B cell (primary cell): Measurements from ENCODE around the gene SIX5. TPM values are rescaled to one million over a fixed set of nuclear protein-coding genes. Genes with fewer than 3 reads are reported as not detected.

Source experiments
- ATAC-seq: fragments of 200-7000 bp; cut with Tn5 transposase; one replicate; pipeline ENCODE4 v1.10.0; 2021; ENCODE audit warnings: low read depth, mild to moderate bottlenecking, moderate number of reproducible peaks, moderate library complexity
- CTCF ChIA-PET: fragments of 350-600 bp; sonication (Branson Sonifier 250); formaldehyde crosslinking; loops from one replicate; lab custom pipeline; 2021; ENCODE audit warnings: antibody characterized with exemption, inconsistent platforms; lab: Charles Lee
- POLR2A ChIA-PET: fragments of 350-600 bp; sonication (Branson Sonifier 250); formaldehyde crosslinking; loops from one replicate; lab custom pipeline; 2021; ENCODE audit warnings: antibody characterized with exemption; lab: Charles Lee
- DNase-seq: peaks from one replicate; pipeline ENCODE4 v3.0.0; 2013
- H2AFZ ChIP-seq: 2 replicates; pipeline ENCODE4 v1.6.1; 2012; ENCODE audit warnings: mild to moderate bottlenecking, low read depth, low read length; ENCODE audit not compliant: insufficient read depth, poor library complexity, severe bottlenecking
- H3K27ac ChIP-seq, 2 donors: 1 replicate in 1 of 2; 2 replicates in 1 of 2; pipeline ENCODE4 v1.5.1; 2012 to 2013; ENCODE audit warnings: low read length in 2 of 2, mild to moderate bottlenecking in 2 of 2, moderate library complexity in 1 of 2
- H3K27me3 ChIP-seq, 4 experiments: fragments of 200-600 bp in 1 of 4; sonication (generic) in 1 of 4; replicated peaks in 1 of 4; 1 replicate in 2 of 4; 2 replicates in 2 of 4; pipeline versions ENCODE4 v1.6.1 to v1.7.0; 2013 to 2016; ENCODE audit warnings: low read length in 3 of 4, mild to moderate bottlenecking in 2 of 4, mixed read lengths in 1 of 4, moderate library complexity in 1 of 4; ENCODE audit not compliant: insufficient read depth in 4 of 4, control insufficient read depth in 3 of 4; ENCODE audit errors: control extremely low read depth in 1 of 4
- H3K36me3 ChIP-seq, 2 experiments: replicated peaks in 1 of 2; 1 replicate in 1 of 2; 2 replicates in 1 of 2; pipeline versions ENCODE4 v1.6.1 to v1.7.1; 2013; ENCODE audit warnings: low read length in 1 of 2; ENCODE audit not compliant: insufficient read depth in 2 of 2, control insufficient read depth in 1 of 2; ENCODE audit errors: control extremely low read depth in 1 of 2, extremely low read depth in 1 of 2
- H3K4me1 ChIP-seq, 2 donors: fragments of 200-600 bp in 1 of 2; sonication (generic) in 1 of 2; 1 replicate in 1 of 2; 2 replicates in 1 of 2; pipeline versions ENCODE4 v1.5.1 to v1.6.1; 2013 to 2017; ENCODE audit warnings: low read length in 2 of 2; ENCODE audit not compliant: control insufficient read depth in 2 of 2, insufficient read depth in 2 of 2
- H3K4me2 ChIP-seq: replicated peaks from 2 replicates; pipeline ENCODE3; 2012; ENCODE audit warnings: mild to moderate bottlenecking, low read depth, low read length; ENCODE audit not compliant: poor library complexity, severe bottlenecking
- H3K4me3 ChIP-seq, 5 experiments: fragments of 200-600 bp in 1 of 5; sonication (generic) in 1 of 5; 1 replicate in 3 of 5; 2 replicates in 2 of 5; pipeline versions ENCODE4 v1.5.1 to v1.7.0; 2011 to 2016; ENCODE audit warnings: low read length in 4 of 5, mild to moderate bottlenecking in 4 of 5, low read depth in 2 of 5, control low read depth in 1 of 5, moderate library complexity in 1 of 5; ENCODE audit not compliant: insufficient read depth in 1 of 5; ENCODE audit errors: control extremely low read depth in 1 of 5, extremely low read depth in 1 of 5
- H3K79me2 ChIP-seq: fragments of 200-600 bp; sonication (generic); one replicate; pipeline ENCODE4 v1.6.0; 2016; ENCODE audit warnings: low read length; ENCODE audit not compliant: control insufficient read depth, insufficient read depth
- H3K9ac ChIP-seq: fragments of 200-600 bp; sonication (generic); 2 replicates; pipeline ENCODE4 v1.6.1; 2017; ENCODE audit warnings: mild to moderate bottlenecking, low read length, moderate library complexity
- H3K9me3 ChIP-seq, 3 donors: one replicate each; pipeline versions ENCODE4 v1.6.1 to v1.7.1; 2013; ENCODE audit warnings: low read length in 2 of 3; ENCODE audit not compliant: control insufficient read depth in 2 of 3, insufficient read depth in 1 of 3; ENCODE audit errors: control extremely low read depth in 1 of 3
- H4K20me1 ChIP-seq: 2 replicates; pipeline ENCODE4 v1.6.0; 2012; ENCODE audit warnings: mild to moderate bottlenecking, low read length; ENCODE audit not compliant: insufficient read depth, control insufficient read depth, poor library complexity, severe bottlenecking
- H3K27ac Mint-ChIP-seq: one replicate; pipeline ENCODE4 v1.8.0; 2021; ENCODE audit warnings: mixed read lengths
- H3K27me3 Mint-ChIP-seq: one replicate; pipeline ENCODE4 v1.8.0; 2021; ENCODE audit warnings: mixed read lengths
- H3K4me1 Mint-ChIP-seq: one replicate; pipeline ENCODE4 v1.8.0; 2021; ENCODE audit warnings: mixed read lengths
- H3K4me3 Mint-ChIP-seq: one replicate; pipeline ENCODE4 v1.8.0; 2021; ENCODE audit warnings: mixed read lengths
- H3K9me3 Mint-ChIP-seq: one replicate; pipeline ENCODE4 v1.8.0; 2022; ENCODE audit warnings: mixed read lengths; ENCODE audit not compliant: insufficient read depth
- CTCF ChIP-seq: fragments of 200-600 bp; IDR thresholded peaks from one replicate; pipeline ENCODE4 v1.8.0; 2022; ENCODE audit warnings: antibody characterized with exemption, mild to moderate bottlenecking
- EZH2 ChIP-seq: IDR thresholded peaks from 2 replicates; pipeline ENCODE4 v1.6.1; 2012; ENCODE audit warnings: borderline replicate concordance, low read depth, mild to moderate bottlenecking, moderate library complexity, low read length; ENCODE audit not compliant: insufficient read depth, poor library complexity, severe bottlenecking
- WGBS: methylation state at CpG from one replicate; pipeline ENCODE4 v1.1.5; 2013; ENCODE audit warnings: missing lambda C conversion rate; ENCODE audit not compliant: insufficient coverage; 5-methylcytosine and 5-hydroxymethylcytosine counted together
- intact Hi-C: fragments of 100-400 bp; cut with micrococcal nuclease; formaldehyde crosslinking; loops from one replicate; pipeline ENCODE4 v1.10.0; 2022
- polyA plus RNA-seq: library from polyadenylated mRNA; depleted of rRNA; stranded (reverse); fragments of >200 nt; gene quantifications from 2 replicates; pipeline ENCODE4 v1.2.3, GENCODE V29; 2012
- total RNA-seq, 2 donors: library from RNA; stranded (reverse); fragments of 120-200 nt in 1 of 2; gene quantifications; 1 replicate in 1 of 2; 2 replicates in 1 of 2; pipeline versions ENCODE4 v1.2.3 to v1.2.4, GENCODE V29; 2013 to 2022

SIX5 gene
- total and polyA plus RNA-seq, 2 donors (not counting 1 experiment from before 2014, with no cell fraction given) = 1.4 to 2.1 TPM

GRCh38 chr19:45782820-45783785, 14.1 kb upstream of the SIX5 start:
- Histone ChIP-seq H3K9me3 (peaks cover 0 to 4% (median 0%) of the 10 kb centered on the region in 3 donors), H3K79me2 (peaks cover 4% of the 10 kb centered on the region), H3K27me3 (peaks cover 0 to 23% (median 2%) of the 10 kb centered on the region in 4 experiments), H3K9ac (no peak overlapping the region), H4K20me1 (peaks cover 88% of the 10 kb centered on the region), H3K4me1 (peaks cover 17 to 22% of the 10 kb centered on the region in 2 donors), H3K36me3 (peaks cover 0 to 16% of the 10 kb centered on the region in 2 experiments), H3K4me2 (no peak overlapping the region), H3K4me3 (no peak overlapping the region), H2AFZ (no peak overlapping the region), H3K27ac (no peak overlapping the region)
- intact Hi-C loops = no loop called here
- ATAC-seq (no peak), DNase-seq (no peak)
- Mint-ChIP-seq H3K4me1 (peaks cover 19% of the 10 kb centered on the region), H3K9me3 (no peaks in the 10 kb centered on the region), H3K27ac (no peak overlapping the region), H3K4me3 (no peak overlapping the region), H3K27me3 (peaks cover 10% of the 10 kb centered on the region)
- 93% methylated on average over 14 of the region's 26 CpGs for WGBS
- CTCF ChIA-PET = interaction anchor here (2.2 kb wide), 1 partner anchor 16 kb away, joined by 10 read pairs; no protein-coding TSS in a partner anchor
- TF ChIP-seq EZH2 (no peak), CTCF (no peak)
- POLR2A ChIA-PET = interaction anchor here (0.5 to 1.2 kb wide), 5 partner anchors 12 to 227 kb away, joined by 3 to 10 read pairs (median 4); no protein-coding TSS in a partner anchor
